GM12892 (cell line): ENCODE results near the gene TNFAIP2.

Source experiments
- POLR2A ChIP-seq: IDR thresholded peaks from 2 replicates; pipeline ENCODE4 v1.6.1; 2011; ENCODE audit warnings: low read depth, low read length, control low read depth
- POLR2AphosphoS5 ChIP-seq: IDR thresholded peaks from 2 replicates; pipeline ENCODE4 v1.6.1; 2011; ENCODE audit warnings: low read depth, low read length, control low read depth
- TAF1 ChIP-seq: IDR thresholded peaks from 2 replicates; pipeline ENCODE4 v1.6.1; 2011; ENCODE audit warnings: low read depth, mild to moderate bottlenecking, control low read depth, low read length, borderline replicate concordance

- no peak for TF ChIP-seq TAF1
- TF ChIP-seq POLR2A, result no peak
- TF ChIP-seq POLR2AphosphoS5, result no peak
These were observed 10.6 kb upstream of the TNFAIP2 start for GRCh38 chr14:103112400-103113243.
